OCI-LY1 (cell line): Measurements from ENCODE around the gene SLCO4A1.

Source experiments
- EZH2 ChIP-seq: fragments of 200-600 bp; sonication (generic), shearing (Covaris generic); IDR thresholded peaks from 2 replicates; pipeline ENCODE4 v1.8.0; 2017; ENCODE audit warnings: borderline replicate concordance, mixed run types, mild to moderate bottlenecking, antibody characterized with exemption, low read length, moderate library complexity, mixed read lengths
- TF ChIP-seq, protein P1 (sequence below): fragments of 200-600 bp; sonication (generic), shearing (Covaris generic); IDR thresholded peaks from 2 replicates; pipeline ENCODE4 v1.5.1; 2017; ENCODE audit warnings: mild to moderate bottlenecking, antibody characterized with exemption, low read length, moderate library complexity, mixed read lengths

- TF ChIP-seq, protein P1, sequence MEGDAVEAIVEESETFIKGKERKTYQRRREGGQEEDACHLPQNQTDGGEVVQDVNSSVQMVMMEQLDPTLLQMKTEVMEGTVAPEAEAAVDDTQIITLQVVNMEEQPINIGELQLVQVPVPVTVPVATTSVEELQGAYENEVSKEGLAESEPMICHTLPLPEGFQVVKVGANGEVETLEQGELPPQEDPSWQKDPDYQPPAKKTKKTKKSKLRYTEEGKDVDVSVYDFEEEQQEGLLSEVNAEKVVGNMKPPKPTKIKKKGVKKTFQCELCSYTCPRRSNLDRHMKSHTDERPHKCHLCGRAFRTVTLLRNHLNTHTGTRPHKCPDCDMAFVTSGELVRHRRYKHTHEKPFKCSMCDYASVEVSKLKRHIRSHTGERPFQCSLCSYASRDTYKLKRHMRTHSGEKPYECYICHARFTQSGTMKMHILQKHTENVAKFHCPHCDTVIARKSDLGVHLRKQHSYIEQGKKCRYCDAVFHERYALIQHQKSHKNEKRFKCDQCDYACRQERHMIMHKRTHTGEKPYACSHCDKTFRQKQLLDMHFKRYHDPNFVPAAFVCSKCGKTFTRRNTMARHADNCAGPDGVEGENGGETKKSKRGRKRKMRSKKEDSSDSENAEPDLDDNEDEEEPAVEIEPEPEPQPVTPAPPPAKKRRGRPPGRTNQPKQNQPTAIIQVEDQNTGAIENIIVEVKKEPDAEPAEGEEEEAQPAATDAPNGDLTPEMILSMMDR = no peak
- TF ChIP-seq EZH2 = no peak
Observed at GRCh38 chr20:62599216-62600110, 42.8 kb upstream of the SLCO4A1 start.
